Measurements from ENCODE around the gene CHAF1B. TPM values are rescaled to one million over a fixed set of nuclear protein-coding genes. Genes with fewer than 3 reads are reported as not detected.

The CHAF1B gene
- total and polyA plus RNA-seq, 2 experiments from 2014 or later, result 1.1 to 1.9 TPM

- Histone ChIP-seq H3K4me3 (no peak overlapping the region), H3K27me3 (no peaks in the 10 kb centered on the region), H3K4me1 (ENCODE audit: insufficient read depth) (peaks cover 10% of the 10 kb centered on the region), H3K4me2 (no peak overlapping the region), H3K79me2 (no peaks in the 10 kb centered on the region), H3K27ac (no peak overlapping the region), H3K9me2 (replicated peaks; ENCODE audit: insufficient read depth) (no peaks in the 10 kb centered on the region), H4K20me1 (ENCODE audit: insufficient read depth, poor library complexity, severe bottlenecking) (no peaks in the 10 kb centered on the region), H3K36me3 (replicated peaks; ENCODE audit: insufficient read depth, low read depth) (no peaks in the 10 kb centered on the region), H3K9me3 (ENCODE audit: low read depth) (no peaks in the 10 kb centered on the region), H2AFZ (no peak overlapping the region)
- TF ChIP-seq CTCF (IDR thresholded peaks at IDR 0.05; ENCODE audit: poor library complexity) (no peak), EZH2 (IDR thresholded peaks at IDR 0.05; ENCODE audit: borderline replicate concordance) (no peak), EZH2phosphoT487 (IDR thresholded peaks at IDR 0.05; ENCODE audit: low read depth, severe bottlenecking, unreplicated experiment) (no peak)
- no peak for DNase-seq (ENCODE audit: low spot score)
- WGBS (ENCODE audit: low lambda C conversion rate, missing lambda C conversion rate), result 84% methylated on average over 10 of the region's 10 CpGs
Measured at GRCh38 chr21:36463204-36463603, 78.0 kb downstream of the CHAF1B start.

DNA sequence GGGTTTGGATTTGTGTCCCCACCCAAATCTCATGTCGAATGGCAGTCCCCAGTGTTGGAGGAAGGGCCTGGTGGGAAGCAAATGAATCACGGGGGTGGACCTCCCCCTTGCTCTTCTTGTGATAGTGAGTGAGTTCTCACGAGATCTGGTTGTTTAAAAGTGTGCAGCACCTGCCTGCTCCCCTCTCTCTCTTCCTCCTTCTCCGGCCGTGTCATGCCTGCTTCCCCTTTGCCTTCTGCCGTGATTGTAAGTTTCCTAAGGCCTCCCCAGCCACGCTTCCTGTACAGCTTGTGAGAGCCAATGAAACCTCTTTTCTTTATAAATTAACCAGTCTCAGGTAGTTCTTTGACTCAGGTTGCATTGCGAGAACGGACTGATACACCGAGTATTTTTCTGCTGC, 78.8 kb downstream of the CHAF1B start:
- Histone ChIP-seq H3K4me3 (no peak overlapping the region), H4K20me1 (ENCODE audit: insufficient read depth, poor library complexity, severe bottlenecking) (no peaks in the 10 kb centered on the region), H3K9me3 (ENCODE audit: low read depth) (no peaks in the 10 kb centered on the region), H3K4me2 (no peak overlapping the region), H3K27me3 (no peaks in the 10 kb centered on the region), H3K79me2 (no peaks in the 10 kb centered on the region), H3K4me1 (ENCODE audit: insufficient read depth) (peaks cover 10% of the 10 kb centered on the region), H3K9me2 (replicated peaks; ENCODE audit: insufficient read depth) (no peaks in the 10 kb centered on the region), H3K27ac (no peak overlapping the region), H2AFZ (no peak overlapping the region), H3K36me3 (replicated peaks; ENCODE audit: insufficient read depth, low read depth) (no peaks in the 10 kb centered on the region)
- TF ChIP-seq EZH2phosphoT487 (IDR thresholded peaks at IDR 0.05; ENCODE audit: low read depth, severe bottlenecking, unreplicated experiment) (no peak), CTCF (IDR thresholded peaks at IDR 0.05; ENCODE audit: poor library complexity) (no peak), EZH2 (IDR thresholded peaks at IDR 0.05; ENCODE audit: borderline replicate concordance) (no peak)
- 77% methylated on average over 10 of the region's 10 CpGs for WGBS (ENCODE audit: low lambda C conversion rate, missing lambda C conversion rate)
- DNase-seq (ENCODE audit: low spot score), result no peak

GRCh38 chr21:36464590-36464989, 79.4 kb downstream of the CHAF1B start:
- H3K9me2 ChIP-seq (replicated peaks; ENCODE audit: insufficient read depth), result no peaks in the 10 kb centered on the region
- no peaks in the 10 kb centered on the region for H3K9me3 ChIP-seq (ENCODE audit: low read depth)
- H3K4me2 ChIP-seq, result no peak overlapping the region
- peaks cover 10% of the 10 kb centered on the region for H3K4me1 ChIP-seq (ENCODE audit: insufficient read depth)
- H3K79me2 ChIP-seq, result no peaks in the 10 kb centered on the region
- TF ChIP-seq EZH2phosphoT487 (IDR thresholded peaks at IDR 0.05; ENCODE audit: low read depth, severe bottlenecking, unreplicated experiment) (no peak), CTCF (IDR thresholded peaks at IDR 0.05; ENCODE audit: poor library complexity) (no peak), EZH2 (IDR thresholded peaks at IDR 0.05; ENCODE audit: borderline replicate concordance) (no peak)
- H2AFZ ChIP-seq, result no peak overlapping the region
- DNase-seq (ENCODE audit: low spot score), result no peak
- no peaks in the 10 kb centered on the region for H3K36me3 ChIP-seq (replicated peaks; ENCODE audit: insufficient read depth, low read depth)
- 88% methylated on average over 3 of the region's 3 CpGs for WGBS (ENCODE audit: low lambda C conversion rate, missing lambda C conversion rate)
- no peak overlapping the region for H3K4me3 ChIP-seq
- no peaks in the 10 kb centered on the region for H4K20me1 ChIP-seq (ENCODE audit: insufficient read depth, poor library complexity, severe bottlenecking)
- no peaks in the 10 kb centered on the region for H3K27me3 ChIP-seq
- no peak overlapping the region for H3K27ac ChIP-seq

- H3K4me1 ChIP-seq (ENCODE audit: insufficient read depth), result peaks cover 10% of the 10 kb centered on the region
- no peak overlapping the region for H3K4me2 ChIP-seq
- no peak overlapping the region for H2AFZ ChIP-seq
- H3K36me3 ChIP-seq (replicated peaks; ENCODE audit: insufficient read depth, low read depth), result no peaks in the 10 kb centered on the region
- 55% methylated on average over 8 of the region's 8 CpGs for WGBS (ENCODE audit: low lambda C conversion rate, missing lambda C conversion rate)
- H3K4me3 ChIP-seq, result no peak overlapping the region
- no peak overlapping the region for H3K27ac ChIP-seq
- DNase-seq (ENCODE audit: low spot score), result no peak
- H3K9me2 ChIP-seq (replicated peaks; ENCODE audit: insufficient read depth), result no peaks in the 10 kb centered on the region
- H3K27me3 ChIP-seq, result no peaks in the 10 kb centered on the region
- no peak for TF ChIP-seq EZH2phosphoT487 (IDR thresholded peaks at IDR 0.05; ENCODE audit: low read depth, severe bottlenecking, unreplicated experiment)
- no peak for TF ChIP-seq EZH2 (IDR thresholded peaks at IDR 0.05; ENCODE audit: borderline replicate concordance)
- TF ChIP-seq CTCF (IDR thresholded peaks at IDR 0.05; ENCODE audit: poor library complexity), result no peak
- H3K79me2 ChIP-seq, result no peaks in the 10 kb centered on the region
- no peaks in the 10 kb centered on the region for H4K20me1 ChIP-seq (ENCODE audit: insufficient read depth, poor library complexity, severe bottlenecking)
- H3K9me3 ChIP-seq (ENCODE audit: low read depth), result no peaks in the 10 kb centered on the region
Measured at GRCh38 chr21:36465478-36465877, 80.3 kb downstream of the CHAF1B start.
